Endodermal cell (in vitro differentiated cells): ENCODE measurements around the gene RPUSD4. TPM values are rescaled to one million over a fixed set of nuclear protein-coding genes. Genes with fewer than 3 reads are reported as not detected.

Experiments used
- DNase-seq: peaks from one replicate; pipeline ENCODE4 v3.0.0-alpha.2; 2017
- H3K27ac ChIP-seq: 2 replicates; pipeline ENCODE4 v1.5.1; 2013; ENCODE audit warnings: mild to moderate bottlenecking, low read depth, low read length, moderate library complexity
- H3K27me3 ChIP-seq: 2 replicates; pipeline ENCODE4 v1.6.1; 2013; ENCODE audit warnings: mild to moderate bottlenecking, low read length, moderate library complexity; ENCODE audit not compliant: insufficient read depth, control insufficient read depth, poor library complexity, severe bottlenecking
- H3K36me3 ChIP-seq: 2 replicates; pipeline ENCODE4 v1.7.0; 2013; ENCODE audit warnings: mild to moderate bottlenecking, low read length, moderate library complexity; ENCODE audit not compliant: control insufficient read depth, insufficient read depth
- H3K4me1 ChIP-seq: one replicate; pipeline ENCODE4 v1.7.0; 2013; ENCODE audit warnings: low read length; ENCODE audit not compliant: control insufficient read depth, insufficient read depth
- H3K4me3 ChIP-seq: 2 replicates; pipeline ENCODE4 v1.5.1; 2013; ENCODE audit warnings: mild to moderate bottlenecking, low read length, moderate library complexity
- H3K9ac ChIP-seq: 2 replicates; pipeline ENCODE4 v1.6.1; 2013; ENCODE audit warnings: mild to moderate bottlenecking, low read length, moderate library complexity; ENCODE audit not compliant: poor library complexity, severe bottlenecking; ENCODE audit errors: extremely low read depth
- H3K9me3 ChIP-seq: 2 replicates; pipeline ENCODE4 v1.6.1; 2013; ENCODE audit warnings: mild to moderate bottlenecking, low read length, moderate library complexity; ENCODE audit not compliant: control insufficient read depth
- H3K27ac Mint-ChIP-seq: 2 replicates; pipeline ENCODE4 v1.8.0; 2020; ENCODE audit warnings: mixed read lengths
- H3K27me3 Mint-ChIP-seq: 2 replicates; pipeline ENCODE4 v1.8.0; 2021; ENCODE audit warnings: mild to moderate bottlenecking, mixed read lengths; ENCODE audit not compliant: insufficient read depth
- H3K36me3 Mint-ChIP-seq: 2 replicates; pipeline ENCODE4 v1.8.0; 2020; ENCODE audit warnings: low read depth, mixed read lengths
- H3K4me1 Mint-ChIP-seq: 2 replicates; pipeline ENCODE4 v1.8.0; 2020; ENCODE audit warnings: mixed read lengths
- H3K4me3 Mint-ChIP-seq: 2 replicates; pipeline ENCODE4 v1.8.0; 2020; ENCODE audit warnings: mild to moderate bottlenecking, moderate library complexity, mixed read lengths
- H3K9me3 Mint-ChIP-seq: 2 replicates; pipeline ENCODE4 v1.8.0; 2020; ENCODE audit warnings: mild to moderate bottlenecking, mixed read lengths
- CTCF ChIP-seq: fragments of 200-600 bp; sonication (generic); conservative IDR thresholded peaks from 2 replicates; pipeline ENCODE4 v1.5.0; 2021; ENCODE audit warnings: antibody characterized with exemption, mild to moderate bottlenecking
- WGBS, 2 experiments: methylation state at CpG; one replicate each; pipeline versions ENCODE4 v1.1.5 to v1.1.7; 2013; ENCODE audit warnings: missing lambda C conversion rate in 2 of 2, mixed read lengths in 1 of 2; ENCODE audit not compliant: insufficient coverage in 1 of 2, insufficient read length in 1 of 2; 5-methylcytosine and 5-hydroxymethylcytosine counted together
- total RNA-seq, 2 donors: library from RNA; stranded (reverse); fragmentation: NEBNext Ultra II Directional in 1 of 2; extraction: Animal tissue kit (Norgen Biotek cat#: 25700) in 1 of 2; gene quantifications; 2 replicates in 1 of 2; 3 replicates in 1 of 2; pipeline ENCODE4 v1.2.1, GENCODE V29; 2021

The RPUSD4 gene
- total RNA-seq, 2 donors from 2014 or later, result 36.8 to 37.7 TPM

- Histone ChIP-seq H3K27ac (no peak overlapping the region), H3K36me3 (peaks cover 3% of the 10 kb centered on the region), H3K27me3 (no peaks in the 10 kb centered on the region), H3K9ac (no peak overlapping the region), H3K4me1 (no peaks in the 10 kb centered on the region), H3K9me3 (no peaks in the 10 kb centered on the region), H3K4me3 (no peak overlapping the region)
- no CpG with 5 or more reads among the region's 1 CpG for WGBS, 2 experiments
- Mint-ChIP-seq H3K27me3 (no peaks in the 10 kb centered on the region), H3K27ac (no peak overlapping the region), H3K4me1 (peaks cover 14% of the 10 kb centered on the region), H3K4me3 (no peak overlapping the region), H3K36me3 (peaks cover 5% of the 10 kb centered on the region), H3K9me3 (no peaks in the 10 kb centered on the region)
- TF ChIP-seq CTCF, result no peak
- DNase-seq, result no peak
Observed at GRCh38 chr11:126217491-126217890, 6.0 kb upstream of the RPUSD4 start.

GRCh38 chr11:126216526-126217305, 5.3 kb upstream of the RPUSD4 start:
- no peaks in the 10 kb centered on the region for H3K9me3 Mint-ChIP-seq
- WGBS, 2 experiments, result 85 to 94% methylated on average over 3 to 6 of the region's 6 CpGs
- H3K4me1 ChIP-seq, result no peaks in the 10 kb centered on the region
- H3K27ac ChIP-seq, result no peak overlapping the region
- no peak for TF ChIP-seq CTCF
- no peak overlapping the region for H3K4me3 ChIP-seq
- H3K9ac ChIP-seq, result no peak overlapping the region
- H3K4me1 Mint-ChIP-seq, result peaks cover 19% of the 10 kb centered on the region
- H3K9me3 ChIP-seq, result no peaks in the 10 kb centered on the region
- DNase-seq, result no peak
- no peak overlapping the region for H3K27ac Mint-ChIP-seq
- H3K36me3 ChIP-seq, result peaks cover 3% of the 10 kb centered on the region
- H3K27me3 ChIP-seq, result no peaks in the 10 kb centered on the region
- H3K36me3 Mint-ChIP-seq, result no peaks in the 10 kb centered on the region
- H3K4me3 Mint-ChIP-seq, result no peak overlapping the region
- H3K27me3 Mint-ChIP-seq, result no peaks in the 10 kb centered on the region

- Mint-ChIP-seq H3K27me3 (no peaks in the 10 kb centered on the region), H3K27ac (no peak overlapping the region), H3K4me1 (peaks cover 24% of the 10 kb centered on the region), H3K4me3 (no peak overlapping the region), H3K9me3 (no peaks in the 10 kb centered on the region), H3K36me3 (peaks cover 2% of the 10 kb centered on the region)
- no peaks in the 10 kb centered on the region for H3K9me3 ChIP-seq
- 80 to 82% methylated on average over 5 to 6 of the region's 6 CpGs for WGBS, 2 experiments
- H3K36me3 ChIP-seq, result peaks cover 6% of the 10 kb centered on the region
- no peak for DNase-seq
- H3K27me3 ChIP-seq, result no peaks in the 10 kb centered on the region
- H3K4me3 ChIP-seq, result no peak overlapping the region
- TF ChIP-seq CTCF, result no peak
- H3K4me1 ChIP-seq, result no peaks in the 10 kb centered on the region
- no peak overlapping the region for H3K9ac ChIP-seq
- H3K27ac ChIP-seq, result no peak overlapping the region
Observed at GRCh38 chr11:126214841-126215240, 3.4 kb upstream of the RPUSD4 start.
